Measurements from ENCODE around the gene ZNF787. TPM values are rescaled to one million over a fixed set of nuclear protein-coding genes. Genes with fewer than 3 reads are reported as not detected.
A peak's percentile ranks its signal among the peaks of the same experiment; 100 is the strongest.

ZNF787 gene
- total and polyA plus RNA-seq, 9 donors = 3.0 to 36.8 (median 25.8) TPM

DNA sequence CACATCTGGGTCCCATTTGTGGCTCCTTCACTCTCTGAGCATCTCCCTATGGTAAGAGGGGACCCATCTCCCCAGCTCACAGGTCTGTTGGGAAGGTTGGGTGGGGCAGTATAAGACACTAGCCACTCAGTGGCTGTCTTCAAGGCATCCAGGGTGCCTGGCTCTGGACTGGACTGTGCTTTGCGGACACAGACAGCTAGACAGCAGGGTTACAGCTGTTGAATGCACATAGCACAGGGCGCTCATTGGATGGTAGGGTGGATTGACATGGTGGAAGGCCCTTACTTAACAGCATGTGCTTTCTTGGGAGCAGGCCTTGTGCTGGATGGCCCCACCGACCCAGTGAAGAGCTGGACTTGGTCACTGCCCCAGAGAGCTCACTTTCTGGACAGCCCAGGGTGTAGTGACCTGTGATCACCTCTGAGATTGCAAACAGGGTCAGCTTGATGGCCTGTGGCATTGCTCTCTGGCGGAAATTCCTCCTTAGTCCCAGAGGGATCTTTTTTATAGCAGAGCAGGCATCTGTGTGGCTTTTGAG lies 21.9 kb upstream of the ZNF787 start:
- no peak for DNase-seq
- no peaks in the 10 kb centered on the region for H3K27me3 ChIP-seq
- WGBS, 3 donors = 79 to 88% (median 80%) methylated on average over 4 of the region's 4 CpGs
- H3K9me3 ChIP-seq = no peaks in the 10 kb centered on the region
- H3K27ac ChIP-seq = no peak overlapping the region
- TF ChIP-seq, protein P1, sequence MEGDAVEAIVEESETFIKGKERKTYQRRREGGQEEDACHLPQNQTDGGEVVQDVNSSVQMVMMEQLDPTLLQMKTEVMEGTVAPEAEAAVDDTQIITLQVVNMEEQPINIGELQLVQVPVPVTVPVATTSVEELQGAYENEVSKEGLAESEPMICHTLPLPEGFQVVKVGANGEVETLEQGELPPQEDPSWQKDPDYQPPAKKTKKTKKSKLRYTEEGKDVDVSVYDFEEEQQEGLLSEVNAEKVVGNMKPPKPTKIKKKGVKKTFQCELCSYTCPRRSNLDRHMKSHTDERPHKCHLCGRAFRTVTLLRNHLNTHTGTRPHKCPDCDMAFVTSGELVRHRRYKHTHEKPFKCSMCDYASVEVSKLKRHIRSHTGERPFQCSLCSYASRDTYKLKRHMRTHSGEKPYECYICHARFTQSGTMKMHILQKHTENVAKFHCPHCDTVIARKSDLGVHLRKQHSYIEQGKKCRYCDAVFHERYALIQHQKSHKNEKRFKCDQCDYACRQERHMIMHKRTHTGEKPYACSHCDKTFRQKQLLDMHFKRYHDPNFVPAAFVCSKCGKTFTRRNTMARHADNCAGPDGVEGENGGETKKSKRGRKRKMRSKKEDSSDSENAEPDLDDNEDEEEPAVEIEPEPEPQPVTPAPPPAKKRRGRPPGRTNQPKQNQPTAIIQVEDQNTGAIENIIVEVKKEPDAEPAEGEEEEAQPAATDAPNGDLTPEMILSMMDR (IDR thresholded peaks at IDR 0.05) = no peak
- TF ChIP-seq EP300 (IDR thresholded peaks at IDR 0.05) (no peak), POLR2A (IDR thresholded peaks at IDR 0.05) (no peak)
- no peak overlapping the region for H3K4me3 ChIP-seq
- peaks cover 14% of the 10 kb centered on the region for H3K4me1 ChIP-seq (ENCODE audit: insufficient read depth)
- H3K36me3 ChIP-seq = no peaks in the 10 kb centered on the region
- intact Hi-C loops (cut with DNase I) = loop anchor here in 2 of 4 donors (5.0 to 10.0 kb wide), 2 partner anchors 36 to 162 kb away; no protein-coding TSS in a partner anchor

DNA sequence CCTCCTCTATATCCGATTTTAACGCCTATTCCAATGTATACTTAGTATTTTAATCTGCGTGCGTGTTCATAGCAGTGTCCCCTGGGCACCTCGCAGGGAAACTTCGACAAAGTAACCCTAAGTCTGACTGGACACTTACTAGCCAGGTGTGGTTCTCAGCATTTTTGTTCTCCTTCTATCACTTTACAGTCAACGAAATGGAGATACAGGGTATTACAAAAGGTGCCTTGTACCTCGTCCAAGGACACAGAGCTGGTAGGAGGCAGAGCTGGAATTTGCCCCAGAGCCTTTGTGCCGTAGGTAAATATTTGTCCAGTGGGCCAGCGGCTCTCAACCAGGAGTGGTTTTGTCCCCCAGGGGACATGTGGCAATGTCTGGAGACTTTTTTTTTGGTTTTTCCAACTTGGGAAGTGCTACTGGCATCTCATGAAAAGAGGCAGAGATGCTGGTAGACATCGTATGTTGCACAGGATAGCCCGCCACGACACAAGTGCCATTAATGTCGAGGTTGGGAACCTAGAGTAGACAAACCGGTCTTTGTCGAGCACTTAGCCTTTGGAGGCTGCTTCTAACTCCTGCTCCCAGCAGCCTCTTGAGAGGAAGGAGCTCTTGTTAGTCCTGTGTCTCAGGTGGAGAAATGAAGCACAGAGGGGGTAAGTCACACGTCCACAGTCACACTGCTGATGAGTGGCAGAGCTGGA lies 21.1 kb upstream of the ZNF787 start:
- H3K4me1 ChIP-seq (ENCODE audit: insufficient read depth) = peaks cover 10% of the 10 kb centered on the region

DNA sequence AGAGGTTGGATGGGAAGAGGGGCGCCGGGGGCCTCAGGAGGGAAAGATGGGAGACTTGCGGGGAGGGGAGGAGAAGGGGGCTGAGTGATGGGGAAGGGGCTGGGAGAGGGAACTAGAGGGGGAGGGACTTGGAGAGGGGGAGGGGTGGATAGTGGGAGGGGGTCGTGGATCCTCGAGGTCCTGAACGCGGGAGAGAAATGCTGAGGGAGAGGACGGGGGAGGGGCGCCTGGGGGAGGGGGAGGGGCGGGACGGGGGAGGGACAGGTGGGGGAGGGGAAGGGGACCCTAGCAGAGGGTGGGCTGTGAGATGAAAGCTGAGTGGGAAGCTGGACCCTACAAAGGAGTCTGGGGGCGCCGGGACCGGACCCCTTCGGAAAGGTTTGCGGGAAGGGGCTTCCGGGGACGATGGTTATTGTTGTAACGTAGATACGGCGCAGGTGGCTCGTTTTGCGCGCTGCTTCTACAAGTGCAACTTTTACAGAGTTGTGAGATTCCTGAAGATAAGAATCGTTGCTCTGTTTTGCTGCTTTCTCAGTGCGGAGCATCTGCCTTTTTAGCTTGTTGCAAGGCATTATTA lies 20.4 kb upstream of the ZNF787 start:
- 0 to 2% (median 1%) methylated on average over 25 of the region's 26 CpGs for WGBS, 3 donors
- Histone ChIP-seq H3K27ac (peak overlapping the region; percentile 57 to 90), H3K4me1 (ENCODE audit: insufficient read depth) (peaks cover 4% of the 10 kb centered on the region), H3K9me3 (no peaks in the 10 kb centered on the region), H3K4me3 (peak overlapping the region; percentile 65), H3K36me3 (no peaks in the 10 kb centered on the region), H3K27me3 (no peaks in the 10 kb centered on the region)
- TF ChIP-seq EP300 (IDR thresholded peaks at IDR 0.05) = no peak
- TF ChIP-seq, protein P1 (IDR thresholded peaks at IDR 0.05) = no peak
- no peak for TF ChIP-seq POLR2A (IDR thresholded peaks at IDR 0.05)
- intact Hi-C loops (cut with DNase I) = loop anchor here in 2 of 4 donors (2.0 to 10.0 kb wide), 3 partner anchors 21 to 163 kb away; partner anchors contain the start of gene ZNF787 (in 1 of the 2)
- peak in 2 of 5 donors; percentile 41 to 57 for DNase-seq

More for the DNA sequence above, 21.1 kb upstream of the ZNF787 start:
- Histone ChIP-seq H3K27me3 (no peaks in the 10 kb centered on the region), H3K9me3 (no peaks in the 10 kb centered on the region), H3K4me3 (peak overlapping the region; percentile 65), H3K36me3 (no peaks in the 10 kb centered on the region), H3K27ac (peak overlapping the region in 1 of 2 donors; percentile 90)
- TF ChIP-seq, protein P1 (IDR thresholded peaks at IDR 0.05) = no peak
- intact Hi-C loops (cut with DNase I) = loop anchor here in 2 of 4 donors (5.0 to 10.0 kb wide), 2 partner anchors 35 to 163 kb away; no protein-coding TSS in a partner anchor
- 58 to 60% (median 58%) methylated on average over 17 of the region's 17 CpGs for WGBS, 3 donors
- no peak for DNase-seq

DNA sequence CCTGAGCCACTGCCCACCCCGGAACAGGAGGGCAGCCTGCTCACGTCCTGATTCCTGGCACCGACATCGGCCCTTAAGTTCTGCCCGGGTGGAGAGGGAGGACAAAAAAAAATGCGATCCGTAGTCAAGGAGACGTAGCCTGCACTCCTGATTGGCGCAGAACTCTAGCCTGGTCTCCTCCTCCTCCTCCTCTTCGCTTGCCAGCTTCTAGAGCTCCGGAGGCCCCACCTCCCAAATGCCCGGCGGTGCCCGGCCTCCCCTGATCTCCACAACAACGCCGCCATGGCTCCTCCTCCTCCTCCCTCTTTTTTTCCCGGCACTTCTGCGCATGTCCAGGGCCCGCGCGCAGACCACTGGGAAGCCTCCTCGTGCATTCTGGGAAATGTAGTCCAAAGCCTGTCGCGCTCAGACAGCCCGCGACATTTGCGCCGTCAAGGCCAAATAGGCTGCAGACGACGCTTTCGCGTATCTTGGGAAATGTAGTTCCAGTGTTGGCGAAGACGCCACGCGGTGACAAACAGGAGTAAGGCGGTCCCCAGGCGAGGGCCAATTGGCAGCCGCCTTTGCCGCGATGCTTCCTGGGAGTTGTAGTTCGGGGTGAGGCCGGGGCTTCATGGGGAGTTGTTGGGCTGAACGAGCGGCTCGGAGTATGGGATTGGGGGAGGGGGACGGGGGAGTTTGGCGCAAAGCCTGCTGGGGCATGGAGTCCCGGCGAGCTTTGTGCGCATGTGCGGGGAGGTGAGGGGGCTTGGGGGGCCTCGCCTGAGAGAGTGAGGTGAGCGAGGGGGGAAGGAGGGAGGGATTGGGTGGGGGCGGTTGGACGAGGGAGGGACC lies 19.7 kb upstream of the ZNF787 start, which contains the start of gene ZNF444:
TSS of gene ZNF444 (plus strand) at position 705 of the 834 bp plus-strand sequence. CDS start 5,625 bp downstream, outside the sequence.
- Histone ChIP-seq H3K27me3 (no peaks in the 10 kb centered on the region), H3K9me3 (no peaks in the 10 kb centered on the region), H3K36me3 (no peaks in the 10 kb centered on the region), H3K4me1 (ENCODE audit: insufficient read depth) (peaks cover 4% of the 10 kb centered on the region), H3K4me3 (peak within 1 kb of the TSS; percentile 65), H3K27ac (peak within 1 kb of the TSS; percentile 57 to 90)
- peak; percentile 99 for DNase-seq
- 0 to 1% (median 1%) methylated on average over 45 to 56 of the region's 56 CpGs for WGBS, 3 donors
- intact Hi-C loops (cut with DNase I) = loop anchor here in 2 of 4 donors (2.0 to 10.0 kb wide), 3 partner anchors 20 to 164 kb away; partner anchors contain the start of gene ZNF787 (in 1 of the 2)
- TF ChIP-seq POLR2A (IDR thresholded peaks at IDR 0.05) = peak; percentile 50
- TF ChIP-seq EP300 (IDR thresholded peaks at IDR 0.05) = peak; percentile 51
- TF ChIP-seq, protein P1 (IDR thresholded peaks at IDR 0.05) = no peak

Measured in ovary (tissue), 9 donors.